ENCODE data around the gene NEMF. TPM values are rescaled to one million over a fixed set of nuclear protein-coding genes. Genes with fewer than 3 reads are reported as not detected.

The NEMF gene
- polyA plus RNA-seq, 1 experiment, result 12.6 TPM

- DNase-seq (ENCODE audit: low read depth), result no peak
- TF ChIP-seq, protein P1, sequence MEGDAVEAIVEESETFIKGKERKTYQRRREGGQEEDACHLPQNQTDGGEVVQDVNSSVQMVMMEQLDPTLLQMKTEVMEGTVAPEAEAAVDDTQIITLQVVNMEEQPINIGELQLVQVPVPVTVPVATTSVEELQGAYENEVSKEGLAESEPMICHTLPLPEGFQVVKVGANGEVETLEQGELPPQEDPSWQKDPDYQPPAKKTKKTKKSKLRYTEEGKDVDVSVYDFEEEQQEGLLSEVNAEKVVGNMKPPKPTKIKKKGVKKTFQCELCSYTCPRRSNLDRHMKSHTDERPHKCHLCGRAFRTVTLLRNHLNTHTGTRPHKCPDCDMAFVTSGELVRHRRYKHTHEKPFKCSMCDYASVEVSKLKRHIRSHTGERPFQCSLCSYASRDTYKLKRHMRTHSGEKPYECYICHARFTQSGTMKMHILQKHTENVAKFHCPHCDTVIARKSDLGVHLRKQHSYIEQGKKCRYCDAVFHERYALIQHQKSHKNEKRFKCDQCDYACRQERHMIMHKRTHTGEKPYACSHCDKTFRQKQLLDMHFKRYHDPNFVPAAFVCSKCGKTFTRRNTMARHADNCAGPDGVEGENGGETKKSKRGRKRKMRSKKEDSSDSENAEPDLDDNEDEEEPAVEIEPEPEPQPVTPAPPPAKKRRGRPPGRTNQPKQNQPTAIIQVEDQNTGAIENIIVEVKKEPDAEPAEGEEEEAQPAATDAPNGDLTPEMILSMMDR (IDR thresholded peaks at IDR 0.05; ENCODE audit: insufficient read depth, low read depth, low read length), result no peak
- H3K27me3 ChIP-seq (ENCODE audit: control insufficient read depth, insufficient read depth, low read length), result no peaks in the 10 kb centered on the region
- ChIA-PET POLR2A (interaction anchor here (1.0 kb wide), 1 partner anchor 132 kb away, joined by 4 read pairs; no protein-coding TSS in a partner anchor), CTCF (interaction anchor here (1.8 kb wide), 2 partner anchors 11 to 16 kb away, joined by 5 to 6 read pairs; partner anchors contain the start of gene NEMF)
- H3K36me3 ChIP-seq (ENCODE audit: control insufficient read depth, insufficient read depth, low read length), result no peaks in the 10 kb centered on the region
- H3K4me3 ChIP-seq (ENCODE audit: low read depth, low read length), result peak overlapping the region; percentile 53
Observed at GRCh38 chr14:49868720-49869114, 16.1 kb upstream of the NEMF start.

DNA sequence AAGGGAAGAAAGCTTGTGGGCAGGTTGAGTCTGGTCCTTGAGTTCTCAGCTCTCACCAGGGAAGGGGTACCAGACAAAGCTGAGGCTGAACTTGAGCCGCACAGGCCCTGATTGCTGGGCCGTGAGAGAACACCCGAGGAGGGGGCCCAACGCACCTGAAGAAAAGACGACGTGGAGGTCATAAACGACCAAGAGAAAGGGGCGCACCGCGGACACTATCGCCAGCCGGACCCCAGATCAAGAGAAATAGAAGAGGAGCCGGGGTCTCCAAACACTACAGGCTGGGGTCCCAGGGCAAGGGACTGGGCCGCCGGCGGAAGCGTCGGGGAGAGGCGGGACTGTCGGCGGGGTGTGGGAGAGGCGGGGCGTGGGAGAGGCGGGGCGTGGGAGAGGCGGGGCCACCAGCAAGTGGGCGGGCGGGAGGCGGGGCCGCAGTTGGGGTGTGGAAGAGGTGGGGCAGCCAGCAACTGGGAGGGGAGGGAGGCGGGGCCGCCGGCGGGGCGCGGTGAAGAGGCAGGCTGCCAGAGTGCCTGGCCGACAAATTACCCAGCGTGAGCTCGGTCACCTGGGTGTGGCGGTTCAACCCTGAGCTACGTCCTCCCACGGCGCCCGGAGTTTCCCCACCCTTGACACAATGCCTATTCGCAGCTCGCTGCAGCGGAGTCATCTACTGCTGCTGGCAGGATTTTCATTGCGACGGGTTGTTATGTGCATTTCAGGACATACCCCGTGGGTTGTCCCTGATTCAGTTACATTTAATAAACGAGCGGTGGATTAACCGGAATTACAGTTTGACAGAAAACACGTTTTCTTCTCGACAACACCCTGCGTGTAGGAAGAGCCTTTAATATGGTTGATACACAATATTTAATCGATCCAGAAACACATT lies 15.5 kb upstream of the NEMF start:
- POLR2A ChIA-PET, result interaction anchor here (1.0 kb wide), 1 partner anchor 132 kb away, joined by 4 read pairs; no protein-coding TSS in a partner anchor
- peak overlapping the region; percentile 53 for H3K4me3 ChIP-seq (ENCODE audit: low read depth, low read length)
- H3K27me3 ChIP-seq (ENCODE audit: control insufficient read depth, insufficient read depth, low read length), result no peaks in the 10 kb centered on the region
- DNase-seq (ENCODE audit: low read depth), result no peak
- TF ChIP-seq, protein P1 (IDR thresholded peaks at IDR 0.05; ENCODE audit: insufficient read depth, low read depth, low read length), result no peak
- no peaks in the 10 kb centered on the region for H3K36me3 ChIP-seq (ENCODE audit: control insufficient read depth, insufficient read depth, low read length)
- CTCF ChIA-PET, result interaction anchor here (1.0 to 1.8 kb wide), 4 partner anchors 12 to 133 kb away, joined by 3 to 6 read pairs (median 4); partner anchors contain the start of gene NEMF

- DNase-seq (ENCODE audit: low read depth), result no peak
- TF ChIP-seq, protein P1 (IDR thresholded peaks at IDR 0.05; ENCODE audit: insufficient read depth, low read depth, low read length), result peak; percentile 93
- ChIA-PET CTCF (interaction anchor here (0.7 to 7.6 kb wide), 21 partner anchors 12 to 251 kb away, joined by 3 to 113 read pairs (median 3); partner anchors contain the start of genes NEMF and VCPKMT), POLR2A (interaction anchor here (0.7 kb wide), 2 partner anchors 239 to 837 kb away, joined by 3 to 5 read pairs; no protein-coding TSS in a partner anchor)
- Histone ChIP-seq H3K27me3 (ENCODE audit: control insufficient read depth, insufficient read depth, low read length) (no peaks in the 10 kb centered on the region), H3K4me3 (ENCODE audit: low read depth, low read length) (no peak overlapping the region), H3K36me3 (ENCODE audit: control insufficient read depth, insufficient read depth, low read length) (no peaks in the 10 kb centered on the region)
Observed at GRCh38 chr14:49865431-49865859, 12.9 kb upstream of the NEMF start.

DNA sequence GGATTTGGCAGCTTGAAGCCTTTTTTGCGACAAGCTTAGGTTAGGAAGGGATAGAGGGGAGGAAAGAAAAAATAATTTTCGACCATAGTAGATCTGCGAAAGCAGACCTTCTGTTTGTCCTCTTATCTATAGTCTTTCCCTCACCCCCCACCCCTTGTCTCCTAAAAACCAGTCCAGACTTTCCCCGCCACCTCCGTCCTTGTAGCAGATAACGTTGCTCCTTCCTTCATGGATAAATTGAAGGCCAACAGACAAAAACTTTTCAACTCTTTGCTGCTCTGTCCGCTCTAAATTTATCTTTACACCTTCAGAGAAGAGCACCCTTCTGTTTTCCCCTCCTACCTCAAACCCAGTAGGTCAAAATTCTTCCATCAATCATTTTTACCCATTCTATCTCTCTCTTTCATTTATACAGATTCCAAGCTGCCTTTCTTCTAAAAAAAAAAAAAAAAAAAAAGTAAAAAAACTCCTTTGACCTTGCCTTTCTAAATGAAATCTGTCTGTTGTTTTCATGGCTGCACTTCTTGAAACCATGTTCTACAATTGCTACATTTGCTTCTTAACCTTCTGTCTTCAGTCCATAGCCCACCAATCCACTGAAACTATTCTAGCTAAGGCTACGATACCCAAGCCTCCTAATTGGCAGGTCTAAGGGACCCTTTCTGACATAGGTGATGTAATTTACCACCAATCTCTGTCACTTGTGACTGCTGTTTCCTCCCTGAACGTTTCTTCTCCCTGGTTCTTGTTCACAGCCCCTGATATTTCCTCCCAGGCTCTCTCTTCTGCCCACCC lies 11.1 kb upstream of the NEMF start:
- DNase-seq (ENCODE audit: low read depth), result no peak
- H3K36me3 ChIP-seq (ENCODE audit: control insufficient read depth, insufficient read depth, low read length), result no peaks in the 10 kb centered on the region
- CTCF ChIA-PET, result interaction anchor here (0.5 to 7.6 kb wide), 14 partner anchors 11 to 500 kb away, joined by 3 to 113 read pairs (median 9); partner anchors contain the start of genes NEMF and VCPKMT
- H3K27me3 ChIP-seq (ENCODE audit: control insufficient read depth, insufficient read depth, low read length), result no peaks in the 10 kb centered on the region
- TF ChIP-seq, protein P1 (IDR thresholded peaks at IDR 0.05; ENCODE audit: insufficient read depth, low read depth, low read length), result no peak
- peak overlapping the region; percentile 72 for H3K4me3 ChIP-seq (ENCODE audit: low read depth, low read length)
- POLR2A ChIA-PET, result interaction anchor here (0.6 to 0.7 kb wide), 2 partner anchors 160 to 197 kb away, joined by 3 to 4 read pairs; no protein-coding TSS in a partner anchor

Data from BJ (cell line).